HG03103 (cell line): Measurements from ENCODE around the gene VPS41.
"Not testable (repeated sequence)": the region's sequence is repeated elsewhere in the genome, so short reads cannot be mapped to it uniquely, and the experiment has no call there.

Experiments used
- ATAC-seq: cut with Tn5 transposase; IDR thresholded peaks from one replicate; pipeline ENCODE4 v1.9.1; 2021; ENCODE audit warnings: low read depth; ENCODE audit not compliant: unreplicated experiment

The VPS41 gene

GRCh38 chr7:38858259-38858884, 50.6 kb downstream of the VPS41 start:
- no peak for ATAC-seq

DNA sequence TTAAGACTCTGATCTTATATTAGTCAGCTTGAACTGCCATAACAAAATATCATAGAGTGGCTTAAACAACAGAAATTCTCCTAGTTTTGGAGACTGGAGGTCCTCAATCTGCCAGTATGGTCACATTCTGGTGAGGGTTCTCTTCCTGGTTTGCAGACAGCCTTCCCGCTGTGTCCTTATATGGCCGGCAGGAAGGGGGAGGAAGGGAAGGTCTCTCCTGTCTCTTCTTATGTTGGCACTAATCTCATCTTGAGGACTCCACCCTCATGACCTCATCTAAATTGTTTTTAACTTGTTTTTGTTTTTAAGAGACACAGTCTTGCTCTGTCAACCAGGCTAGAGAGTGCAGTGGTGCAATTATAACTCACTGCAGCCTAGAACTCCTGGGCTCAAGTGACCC, 53.1 kb downstream of the VPS41 start:
- no peak for ATAC-seq

DNA sequence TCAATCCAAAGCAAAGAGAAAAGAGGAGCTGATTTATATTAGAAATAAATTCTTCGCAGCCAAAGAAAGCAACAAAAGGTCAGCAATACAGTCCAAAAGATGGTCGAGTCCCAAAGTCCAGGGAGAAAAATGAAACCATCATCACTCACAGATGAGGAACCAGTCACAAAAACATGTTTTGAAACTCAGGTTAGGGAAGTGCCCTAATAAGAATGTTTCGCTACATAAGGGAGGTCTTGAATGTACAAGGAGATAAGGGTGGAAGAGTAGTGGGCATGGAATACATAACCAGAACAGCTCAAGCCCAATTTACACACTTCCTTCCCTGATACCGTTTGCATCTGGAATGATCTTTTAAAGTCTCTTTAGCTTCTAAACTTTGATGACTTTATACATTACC, 53.6 kb downstream of the VPS41 start:
- no peak for ATAC-seq

- ATAC-seq: not testable (repeated sequence)
Observed at GRCh38 chr7:38854947-38855346, 54.0 kb downstream of the VPS41 start.

GRCh38 chr7:38851321-38851720, 57.7 kb downstream of the VPS41 start:
- ATAC-seq: no peak

GRCh38 chr7:38846280-38846679, 62.7 kb downstream of the VPS41 start:
- ATAC-seq: no peak

DNA sequence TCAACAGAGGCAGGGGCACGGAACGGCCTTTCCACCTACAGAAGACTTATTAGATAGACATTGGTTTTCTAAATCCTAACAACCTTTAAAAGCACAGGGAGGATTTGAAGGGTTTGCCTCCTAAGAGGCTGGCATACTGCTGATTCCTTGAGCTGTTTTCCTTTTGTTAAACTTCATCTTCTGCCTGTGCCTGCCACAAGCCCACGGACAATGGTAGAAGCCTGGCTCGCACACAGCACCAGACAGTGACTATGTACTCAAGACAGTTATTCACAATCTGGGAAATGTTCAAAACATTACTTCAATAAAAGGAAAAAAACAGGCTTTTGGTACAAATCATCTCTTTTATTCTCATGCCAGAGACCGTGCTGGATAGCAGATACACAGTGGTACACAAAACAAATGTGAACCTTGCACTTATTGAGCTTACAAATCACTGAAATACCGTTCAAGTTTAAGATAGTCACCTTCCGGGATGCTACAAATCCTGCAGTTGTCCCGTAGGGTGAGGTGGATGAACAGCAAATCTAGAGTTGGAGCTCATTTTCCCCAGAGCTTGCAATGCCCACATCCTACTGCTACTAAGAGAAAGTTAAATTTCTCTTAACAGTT, 63.9 kb downstream of the VPS41 start:
- no peak for ATAC-seq

DNA sequence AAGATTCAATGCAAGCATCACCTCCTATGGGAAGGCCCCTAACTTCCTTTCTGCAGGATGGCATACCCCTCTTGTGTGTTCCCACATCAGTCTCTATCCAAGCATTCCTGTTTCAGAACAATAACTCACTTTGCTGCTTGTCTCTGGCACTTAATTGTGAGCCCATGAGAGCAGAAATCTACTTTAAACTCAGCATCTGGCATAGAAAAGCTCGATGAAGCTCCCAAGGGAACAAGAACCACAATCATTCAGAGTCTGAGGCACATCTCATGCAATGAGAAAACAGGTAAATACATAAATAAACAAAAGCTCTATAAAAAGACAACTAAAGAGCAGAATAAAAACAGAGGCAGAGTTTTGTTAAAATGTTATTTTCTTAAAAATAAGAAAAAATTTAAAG, 66.2 kb downstream of the VPS41 start:
- no peak for ATAC-seq

- no peak for ATAC-seq
Observed at GRCh38 chr7:38840736-38841460, 68.1 kb downstream of the VPS41 start.

- no peak for ATAC-seq
Observed at GRCh38 chr7:38839851-38840250, 69.1 kb downstream of the VPS41 start.

- no peak for ATAC-seq
Observed at GRCh38 chr7:38838725-38839385, 70.1 kb downstream of the VPS41 start.

DNA sequence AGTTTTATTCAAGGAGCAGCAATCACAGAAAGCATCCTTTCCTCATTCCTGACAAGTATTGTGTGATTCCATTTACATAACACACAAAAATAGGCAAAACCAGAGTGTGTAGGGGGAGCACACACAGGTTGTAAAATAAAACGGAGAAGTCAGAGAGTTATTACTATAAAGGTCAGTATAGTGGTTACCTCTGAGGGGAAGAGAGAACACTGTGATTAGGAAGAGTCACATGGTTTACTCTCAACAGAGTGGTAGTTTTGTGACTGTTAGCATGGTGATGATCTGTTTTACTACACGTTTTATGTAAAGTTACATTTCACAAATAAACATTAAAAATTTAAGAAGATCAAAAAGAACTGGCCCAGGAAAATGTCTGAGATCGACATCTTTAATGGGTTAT, 74.6 kb downstream of the VPS41 start:
- no peak for ATAC-seq

DNA sequence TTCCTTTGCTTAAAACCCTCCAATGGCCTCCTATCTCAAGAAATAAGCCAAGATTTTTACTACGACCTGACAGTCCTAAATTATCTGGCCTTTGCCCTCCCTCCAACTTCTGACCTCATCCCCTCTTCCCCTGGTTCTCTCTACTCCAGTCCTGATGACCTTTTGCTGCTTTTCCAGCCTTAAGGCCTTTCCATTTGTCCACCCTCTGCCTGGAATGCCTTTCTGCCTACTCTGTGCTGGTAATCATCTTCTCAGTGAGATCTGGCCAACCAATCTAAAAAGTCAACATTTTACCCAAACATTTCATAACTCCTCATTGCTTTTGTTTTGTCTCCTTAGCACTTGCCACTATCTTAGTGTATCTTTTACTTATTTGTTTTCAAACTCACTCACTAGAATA, 75.7 kb downstream of the VPS41 start:
- ATAC-seq: no peak

DNA sequence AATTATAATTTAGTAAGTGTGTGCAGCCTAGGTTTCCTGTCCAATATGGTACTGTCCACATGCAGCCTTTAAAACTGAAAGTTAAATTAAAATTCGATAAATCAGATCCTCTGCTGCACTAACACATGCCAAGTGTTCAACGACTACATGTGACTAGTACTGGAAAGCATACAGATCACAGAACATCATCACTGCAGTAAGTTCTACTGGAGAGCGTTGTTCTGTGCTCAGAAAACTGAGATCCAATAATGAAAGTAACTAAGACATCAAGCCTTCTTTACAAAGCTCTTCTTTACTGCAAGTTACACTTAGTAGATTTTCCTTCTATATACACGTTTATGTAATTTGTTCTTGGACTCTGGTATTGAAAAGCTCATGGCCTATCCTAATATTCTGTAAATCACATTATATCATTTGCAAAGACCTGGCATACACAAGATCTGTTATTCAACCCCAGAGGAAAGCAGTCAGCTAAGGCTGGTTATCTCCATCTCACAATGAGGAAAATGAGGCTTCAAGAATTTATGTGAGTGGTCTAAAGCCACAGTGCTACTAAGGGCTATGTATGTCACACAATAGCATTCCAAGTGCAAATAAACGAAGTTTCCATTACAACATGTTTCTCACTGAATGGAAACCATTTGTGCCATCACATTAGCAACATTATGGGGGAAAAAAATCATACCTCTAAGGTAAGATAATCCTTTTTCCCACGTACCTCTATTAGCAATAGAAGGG, 77.6 kb downstream of the VPS41 start:
- ATAC-seq: no peak

DNA sequence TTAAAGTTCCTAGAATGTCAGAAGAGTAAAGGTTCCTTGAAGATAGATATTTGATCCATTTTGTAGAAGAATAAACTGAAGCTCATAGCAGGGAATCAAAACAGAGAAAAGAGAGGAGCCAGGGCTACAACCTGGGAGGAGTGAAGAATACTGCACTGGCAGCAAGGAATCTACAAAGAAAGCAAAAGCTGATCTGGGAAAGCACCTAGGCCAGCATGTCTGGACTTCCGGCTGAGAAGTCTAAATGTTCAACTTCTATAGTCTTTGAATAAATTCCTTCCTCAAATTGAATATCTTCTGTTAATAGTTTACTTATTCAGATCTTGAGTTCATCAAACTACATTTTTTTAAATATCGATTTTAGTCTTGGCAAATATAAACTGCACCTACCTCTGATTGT, 78.2 kb downstream of the VPS41 start:
- no peak for ATAC-seq

GRCh38 chr7:38829488-38830165, 79.4 kb downstream of the VPS41 start:
- no peak for ATAC-seq

GRCh38 chr7:38828026-38828425, 81.0 kb downstream of the VPS41 start:
- ATAC-seq: no peak

DNA sequence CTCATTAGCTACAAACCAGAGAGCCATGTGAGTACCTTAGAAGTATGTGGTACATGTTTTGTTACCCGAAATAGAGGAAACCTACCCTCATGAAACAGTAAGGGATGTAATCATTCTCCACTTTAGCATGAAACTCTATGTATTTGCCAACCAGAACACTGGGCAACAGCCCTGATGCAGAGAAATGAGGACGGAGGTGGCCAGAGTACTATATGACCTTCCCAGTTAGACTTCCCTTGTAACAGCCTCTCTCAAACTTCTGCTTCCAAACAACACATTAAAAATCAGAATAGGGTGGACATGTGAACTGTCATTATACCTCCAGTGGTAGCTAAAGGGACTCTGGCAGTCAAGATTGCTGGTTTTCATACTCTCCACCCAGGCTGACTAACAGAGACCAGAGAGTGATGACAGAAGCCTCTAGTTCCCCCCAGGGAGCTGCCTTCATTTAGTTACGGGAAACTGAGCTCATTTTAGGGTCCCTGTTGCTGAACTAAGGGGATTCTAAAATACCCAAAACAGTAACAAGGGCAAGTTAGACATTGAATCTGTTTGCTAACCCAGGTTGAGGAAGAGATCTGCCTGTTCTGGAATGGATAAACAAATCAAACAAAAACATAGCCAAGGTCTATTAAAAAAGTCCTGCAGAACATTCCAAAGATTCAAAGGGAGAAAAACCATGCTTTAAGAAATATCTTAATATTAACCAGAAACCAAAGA, 83.1 kb downstream of the VPS41 start:
- ATAC-seq: no peak

GRCh38 chr7:38824948-38825347, 84.0 kb downstream of the VPS41 start:
- no peak for ATAC-seq

DNA sequence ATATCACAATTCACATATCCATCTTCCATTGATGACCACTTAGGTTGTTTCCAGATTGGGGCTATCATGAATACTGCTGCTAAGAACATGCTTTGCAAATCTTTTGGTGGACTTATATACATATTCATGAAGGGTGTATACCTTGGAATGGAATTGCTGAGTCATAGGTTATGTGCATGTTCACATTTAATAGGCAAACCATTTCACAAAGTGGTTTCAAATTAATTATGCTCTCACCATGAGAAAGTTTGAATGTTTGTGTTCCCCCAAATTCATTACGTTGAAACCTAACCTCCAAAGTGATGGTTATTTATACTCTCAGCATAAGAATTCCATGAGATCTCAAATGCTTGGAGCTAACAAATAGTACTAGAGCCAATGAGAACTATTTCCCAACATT, 86.4 kb downstream of the VPS41 start:
- no peak for ATAC-seq
